HEK293T (cell line): ENCODE data around the gene OR1A1.

Source experiments
- CTCF ChIA-PET: fragments of 350-600 bp; formaldehyde crosslinking; extraction: SDS; loops from one replicate; lab custom pipeline; 2021; ENCODE audit warnings: antibody characterized with exemption, inconsistent platforms; lab: Yijun Ruan, JAX
- POLR2A ChIA-PET: fragments of 350-600 bp; formaldehyde crosslinking; extraction: SDS; loops from one replicate; lab custom pipeline; 2020; ENCODE audit warnings: antibody characterized with exemption, inconsistent platforms; lab: Yijun Ruan, JAX
- DNase-seq: peaks from one replicate; pipeline ENCODE4 v3.0.0; 2012; ENCODE audit warnings: mixed read lengths; ENCODE audit errors: extremely low spot score
- ARNT ChIP-seq: fragments of 450-650 bp; IDR thresholded peaks from 2 replicates; pipeline ENCODE4 v1.6.1; 2017; ENCODE audit warnings: mild to moderate bottlenecking
- BHLHE40 ChIP-seq: fragments of 450-650 bp; IDR thresholded peaks from 2 replicates; pipeline ENCODE4 v1.6.1; 2016; ENCODE audit warnings: mild to moderate bottlenecking, moderate library complexity, borderline replicate concordance
- CTBP1 ChIP-seq: fragments of 450-650 bp; IDR thresholded peaks from 2 replicates; pipeline ENCODE4 v1.6.1; 2016; ENCODE audit warnings: borderline replicate concordance
- ELF4 ChIP-seq: fragments of 450-650 bp; IDR thresholded peaks from 2 replicates; pipeline ENCODE4 v1.6.1; 2017; ENCODE audit warnings: antibody characterized with exemption
- FOXA1 ChIP-seq: fragments of 450-650 bp; IDR thresholded peaks from 2 replicates; pipeline ENCODE4 v1.6.1; 2016; ENCODE audit warnings: mild to moderate bottlenecking
- FOXK2 ChIP-seq: fragments of 450-650 bp; IDR thresholded peaks from 2 replicates; pipeline ENCODE4 v1.6.1; 2016; ENCODE audit warnings: mild to moderate bottlenecking
- FOXM1 ChIP-seq: fragments of 450-650 bp; IDR thresholded peaks from 2 replicates; pipeline ENCODE4 v1.6.1; 2017; ENCODE audit warnings: mild to moderate bottlenecking, borderline replicate concordance
- HDGF ChIP-seq: fragments of 450-650 bp; IDR thresholded peaks from 2 replicates; pipeline ENCODE4 v1.6.1; 2017; ENCODE audit warnings: antibody characterized with exemption, borderline replicate concordance
- L3MBTL2 ChIP-seq: fragments of 450-650 bp; conservative IDR thresholded peaks from 2 replicates; pipeline ENCODE4 v1.6.1; 2016; ENCODE audit warnings: mild to moderate bottlenecking
- LEF1 ChIP-seq: fragments of 450-650 bp; IDR thresholded peaks from 2 replicates; pipeline ENCODE4 v1.6.1; 2017; ENCODE audit warnings: mild to moderate bottlenecking, borderline replicate concordance
- NFRKB ChIP-seq: fragments of 450-650 bp; IDR thresholded peaks from 2 replicates; pipeline ENCODE4 v1.6.1; 2016; ENCODE audit warnings: mild to moderate bottlenecking, moderate library complexity
- SP1 ChIP-seq: fragments of 450-650 bp; IDR thresholded peaks from 2 replicates; pipeline ENCODE4 v1.6.1; 2017
- SUZ12 ChIP-seq: fragments of 450-650 bp; IDR thresholded peaks from 2 replicates; pipeline ENCODE4 v1.6.1; 2016; ENCODE audit warnings: mild to moderate bottlenecking
- TARDBP ChIP-seq: fragments of 450-650 bp; IDR thresholded peaks from 2 replicates; pipeline ENCODE4 v1.6.1; 2016
- ZNF384 ChIP-seq: fragments of 450-650 bp; IDR thresholded peaks from 2 replicates; pipeline ENCODE4 v1.6.1; 2016
- TF ChIP-seq, protein P1 (sequence below): fragments of 450-650 bp; IDR thresholded peaks from 2 replicates; pipeline ENCODE4 v1.6.1; 2016

Gene OR1A1, protein sequence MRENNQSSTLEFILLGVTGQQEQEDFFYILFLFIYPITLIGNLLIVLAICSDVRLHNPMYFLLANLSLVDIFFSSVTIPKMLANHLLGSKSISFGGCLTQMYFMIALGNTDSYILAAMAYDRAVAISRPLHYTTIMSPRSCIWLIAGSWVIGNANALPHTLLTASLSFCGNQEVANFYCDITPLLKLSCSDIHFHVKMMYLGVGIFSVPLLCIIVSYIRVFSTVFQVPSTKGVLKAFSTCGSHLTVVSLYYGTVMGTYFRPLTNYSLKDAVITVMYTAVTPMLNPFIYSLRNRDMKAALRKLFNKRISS

DNA sequence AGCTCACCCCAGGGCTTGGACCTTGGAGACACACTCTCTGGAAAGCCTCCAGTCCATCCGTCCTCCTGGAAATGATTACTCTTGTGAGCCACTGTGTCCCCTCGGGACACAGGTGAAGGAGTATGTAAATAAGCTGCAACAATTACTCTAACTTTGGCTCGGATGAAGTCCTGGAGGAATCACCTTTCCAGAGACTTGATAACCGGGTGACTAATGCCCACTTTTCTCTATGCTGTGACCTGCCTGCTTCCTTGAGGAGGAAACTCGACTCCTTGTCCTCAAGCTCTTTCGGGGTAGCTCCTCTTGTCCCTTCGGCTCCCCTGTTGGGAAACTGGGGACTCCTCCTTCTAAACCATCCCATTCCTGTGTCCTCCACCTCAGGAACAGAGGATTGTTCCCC, at the start of gene OR1A1:
OR1A1 (plus strand) TSS at position 301 of the 400 bp plus-strand sequence. CDS start 7,954 bp downstream, outside the sequence.
- ChIA-PET CTCF (no interaction called here), POLR2A (no interaction called here)
- no peak for DNase-seq
- TF ChIP-seq FOXA1, result no peak
- no peak for TF ChIP-seq CTBP1
- no peak for TF ChIP-seq BHLHE40
- no peak for TF ChIP-seq SUZ12
- TF ChIP-seq TARDBP, result no peak
- no peak for TF ChIP-seq NFRKB
- no peak for TF ChIP-seq SP1
- no peak for TF ChIP-seq FOXK2
- no peak for TF ChIP-seq ZNF384
- TF ChIP-seq L3MBTL2, result no peak
- TF ChIP-seq HDGF, result no peak
- TF ChIP-seq, protein P1, sequence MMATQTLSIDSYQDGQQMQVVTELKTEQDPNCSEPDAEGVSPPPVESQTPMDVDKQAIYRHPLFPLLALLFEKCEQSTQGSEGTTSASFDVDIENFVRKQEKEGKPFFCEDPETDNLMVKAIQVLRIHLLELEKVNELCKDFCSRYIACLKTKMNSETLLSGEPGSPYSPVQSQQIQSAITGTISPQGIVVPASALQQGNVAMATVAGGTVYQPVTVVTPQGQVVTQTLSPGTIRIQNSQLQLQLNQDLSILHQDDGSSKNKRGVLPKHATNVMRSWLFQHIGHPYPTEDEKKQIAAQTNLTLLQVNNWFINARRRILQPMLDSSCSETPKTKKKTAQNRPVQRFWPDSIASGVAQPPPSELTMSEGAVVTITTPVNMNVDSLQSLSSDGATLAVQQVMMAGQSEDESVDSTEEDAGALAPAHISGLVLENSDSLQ, result no peak
- no peak for TF ChIP-seq ARNT
- TF ChIP-seq ELF4, result no peak
- no peak for TF ChIP-seq LEF1
- no peak for TF ChIP-seq FOXM1

DNA sequence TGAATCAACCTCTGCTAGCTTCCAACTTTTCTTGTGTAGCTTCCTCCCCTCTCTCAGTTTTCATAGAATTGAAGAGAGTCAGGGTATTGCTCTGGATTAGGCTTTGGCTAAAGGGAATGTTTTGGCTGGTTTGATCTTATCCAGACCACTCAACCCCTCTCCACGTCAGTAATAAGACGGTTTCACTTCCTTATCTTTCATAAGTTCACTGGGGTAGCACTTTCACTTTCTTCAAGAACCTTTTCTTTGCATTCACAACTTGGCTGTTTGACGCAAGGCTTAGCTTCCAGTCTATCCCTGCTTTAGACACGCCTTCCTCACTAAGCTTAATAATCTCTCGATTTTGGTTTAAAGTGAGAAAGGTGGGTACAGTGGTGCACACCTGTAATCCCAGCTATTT, 39.9 kb upstream of the OR1A1 start:
- no peak for DNase-seq
- CTCF ChIA-PET, result no interaction called here
- TF ChIP-seq LEF1 (no peak), ZNF384 (no peak), FOXK2 (no peak), CTBP1 (no peak), FOXA1 (no peak), SUZ12 (no peak), SP1 (no peak), HDGF (no peak), L3MBTL2 (no peak), ELF4 (no peak)
- POLR2A ChIA-PET, result no interaction called here

DNA sequence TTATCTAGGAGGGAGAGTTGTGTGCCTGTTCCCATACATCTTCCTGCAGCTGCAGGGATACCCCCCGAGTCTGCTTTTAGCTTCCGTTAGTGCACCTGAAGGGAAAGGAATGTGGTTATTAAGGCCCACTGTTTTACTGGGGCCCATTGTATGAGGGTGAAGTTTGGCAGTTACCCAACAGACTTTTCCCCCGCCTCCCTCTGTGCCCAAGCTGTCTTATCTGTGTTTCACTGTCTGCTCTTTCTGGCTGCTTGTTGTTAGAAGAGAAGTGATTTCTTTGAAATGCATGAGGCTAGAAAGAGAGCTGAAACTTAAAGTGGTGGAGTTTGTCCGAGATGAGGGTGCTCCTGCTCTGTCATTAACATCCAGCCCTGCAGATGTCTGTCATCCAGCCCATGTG, 17.5 kb upstream of the OR1A1 start:
- ChIA-PET POLR2A (no interaction called here), CTCF (no interaction called here)
- no peak for DNase-seq
- TF ChIP-seq ELF4, result no peak
- TF ChIP-seq CTBP1, result no peak
- no peak for TF ChIP-seq SP1
- no peak for TF ChIP-seq ZNF384
- TF ChIP-seq SUZ12, result no peak
- no peak for TF ChIP-seq FOXA1
- no peak for TF ChIP-seq TARDBP
- TF ChIP-seq NFRKB, result no peak
- TF ChIP-seq L3MBTL2, result no peak
- no peak for TF ChIP-seq ARNT
- TF ChIP-seq FOXM1, result no peak
- TF ChIP-seq HDGF, result no peak
- TF ChIP-seq LEF1, result no peak
- TF ChIP-seq FOXK2, result no peak
- TF ChIP-seq, protein P1, result no peak
- TF ChIP-seq BHLHE40, result no peak

DNA sequence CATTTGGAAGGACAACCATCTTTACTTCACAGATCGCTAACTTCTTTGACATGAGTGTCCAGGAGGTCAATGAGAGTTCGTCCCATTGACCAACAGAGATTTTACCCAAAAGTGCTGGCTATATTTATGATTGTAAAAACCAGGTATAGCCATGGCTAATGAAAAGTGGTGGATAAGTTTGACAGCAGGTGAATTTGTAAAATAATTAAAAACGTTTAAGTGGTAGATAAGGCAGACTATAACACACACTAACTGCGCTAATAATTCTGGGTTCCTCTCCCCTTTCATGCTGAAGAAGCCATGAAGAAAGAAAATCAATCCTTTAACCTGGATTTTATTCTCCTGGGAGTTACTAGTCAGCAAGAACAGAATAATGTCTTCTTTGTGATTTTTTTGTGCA, 10.2 kb upstream of the OR1A1 start, which contains the start of gene OR1A2:
OR1A2 (plus strand) TSS at position 301 of the 400 bp plus-strand sequence; CDS start at position 301, 0 bp downstream.
- no peak for TF ChIP-seq CTBP1
- no peak for TF ChIP-seq BHLHE40
- TF ChIP-seq L3MBTL2, result no peak
- TF ChIP-seq LEF1, result no peak
- no peak for TF ChIP-seq SP1
- no peak for TF ChIP-seq TARDBP
- no peak for TF ChIP-seq FOXK2
- TF ChIP-seq ZNF384, result no peak
- TF ChIP-seq, protein P1, result no peak
- TF ChIP-seq ELF4, result no peak
- no peak for TF ChIP-seq FOXA1
- no peak for TF ChIP-seq FOXM1
- no peak for TF ChIP-seq HDGF
- TF ChIP-seq ARNT, result no peak
- TF ChIP-seq NFRKB, result no peak
- TF ChIP-seq SUZ12, result no peak
- ChIA-PET POLR2A (no interaction called here), CTCF (no interaction called here)
- no peak for DNase-seq

DNA sequence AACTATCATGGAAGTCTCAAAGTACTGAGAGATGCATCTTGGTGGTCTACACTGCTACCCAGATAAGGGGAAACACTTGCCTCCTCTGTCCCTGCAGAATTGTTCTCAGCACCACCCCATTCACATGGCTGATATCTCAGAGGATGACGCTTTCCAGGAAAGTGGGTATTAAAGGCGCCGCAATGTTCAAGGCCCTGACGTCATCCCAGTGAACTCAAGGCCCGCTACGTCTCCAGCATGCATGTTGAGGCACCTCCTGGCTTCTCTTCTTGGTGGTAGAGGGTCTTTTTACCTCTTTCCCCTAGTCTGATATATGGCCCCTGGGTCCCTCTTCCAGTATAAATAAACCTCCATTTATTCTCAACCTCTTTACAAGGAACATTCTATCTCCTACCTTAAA, 1.0 kb downstream of the OR1A1 start:
- POLR2A ChIA-PET, result no interaction called here
- CTCF ChIA-PET, result no interaction called here
- no peak for DNase-seq
- no peak for TF ChIP-seq ZNF384
- no peak for TF ChIP-seq L3MBTL2
- TF ChIP-seq SP1, result no peak
- TF ChIP-seq, protein P1, result no peak
- no peak for TF ChIP-seq ARNT
- no peak for TF ChIP-seq ELF4
- TF ChIP-seq FOXM1, result no peak
- TF ChIP-seq HDGF, result no peak
- TF ChIP-seq BHLHE40, result no peak
- TF ChIP-seq SUZ12, result no peak

DNA sequence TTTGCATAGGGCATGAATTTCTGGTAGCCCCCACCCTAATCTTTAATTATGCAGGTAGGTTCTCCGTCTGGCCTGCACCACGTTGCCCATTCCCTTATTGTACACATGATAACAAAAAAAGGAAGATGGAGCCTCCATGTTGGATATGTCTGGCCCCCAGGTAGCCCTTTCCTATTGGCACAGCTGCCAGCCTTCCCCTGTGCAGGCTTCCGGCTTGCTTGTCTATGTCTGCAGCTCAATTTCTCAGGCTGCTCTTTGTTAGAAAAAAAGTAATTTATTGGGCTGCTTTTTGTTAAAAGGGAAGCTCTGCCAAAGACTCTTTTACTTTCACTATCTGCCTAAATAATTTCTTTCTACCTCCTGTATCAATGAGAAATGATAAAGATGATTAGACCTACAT, 5.5 kb downstream of the OR1A1 start:
- no peak for DNase-seq
- CTCF ChIA-PET, result interaction anchor here (0.9 kb wide), 1 partner anchor 1377 kb away, joined by 7 read pairs; no protein-coding TSS in a partner anchor
- no peak for TF ChIP-seq ZNF384
- TF ChIP-seq L3MBTL2, result no peak
- TF ChIP-seq SP1, result no peak
- TF ChIP-seq, protein P1, result no peak
- no peak for TF ChIP-seq LEF1
- no peak for TF ChIP-seq FOXM1
- no peak for TF ChIP-seq ARNT
- no peak for TF ChIP-seq FOXK2
- POLR2A ChIA-PET, result no interaction called here
